Measurements from ENCODE around the gene TMEM107.

Gene TMEM107

GRCh38 chr17:8145811-8146210 is 30.4 kb downstream of the TMEM107 start:
- H3K9ac ChIP-seq (ENCODE audit: low read depth, low read length): no peak overlapping the region
- no peak overlapping the region for H3K27ac ChIP-seq (ENCODE audit: low read depth, low read length)
- H3K36me3 ChIP-seq (ENCODE audit: control insufficient read depth, insufficient read depth, low read length): peaks cover 81% of the 10 kb centered on the region

GRCh38 chr17:8144401-8145231 is 31.6 kb downstream of the TMEM107 start:
- Histone ChIP-seq H3K9me3 (ENCODE audit: control insufficient read depth, insufficient read depth, low read length) (no peaks in the 10 kb centered on the region), H3K27me3 (ENCODE audit: control insufficient read depth, insufficient read depth, low read length) (no peaks in the 10 kb centered on the region), H3K27ac (ENCODE audit: low read depth, low read length) (no peak overlapping the region), H3K9ac (ENCODE audit: low read depth, low read length) (no peak overlapping the region), H3K4me1 (ENCODE audit: control insufficient read depth, insufficient read depth, low read length) (no peaks in the 10 kb centered on the region), H3K36me3 (ENCODE audit: control insufficient read depth, insufficient read depth, low read length) (peaks cover 77% of the 10 kb centered on the region), H3K4me3 (ENCODE audit: low read depth, low read length) (no peak overlapping the region)

More at GRCh38 chr17:8145811-8146210, 30.4 kb downstream of the TMEM107 start:
- no peaks in the 10 kb centered on the region for H3K9me3 ChIP-seq (ENCODE audit: control insufficient read depth, insufficient read depth, low read length)
- H3K4me3 ChIP-seq (ENCODE audit: low read depth, low read length): no peak overlapping the region
- no peaks in the 10 kb centered on the region for H3K27me3 ChIP-seq (ENCODE audit: control insufficient read depth, insufficient read depth, low read length)
- H3K4me1 ChIP-seq (ENCODE audit: control insufficient read depth, insufficient read depth, low read length): no peaks in the 10 kb centered on the region; the same call in 1 of the 2 replicates

GRCh38 chr17:8143581-8144400 is 32.4 kb downstream of the TMEM107 start:
- Histone ChIP-seq H3K27ac (ENCODE audit: low read depth, low read length) (no peak overlapping the region), H3K4me3 (ENCODE audit: low read depth, low read length) (no peak overlapping the region), H3K9me3 (ENCODE audit: control insufficient read depth, insufficient read depth, low read length) (no peaks in the 10 kb centered on the region), H3K4me1 (ENCODE audit: control insufficient read depth, insufficient read depth, low read length) (no peaks in the 10 kb centered on the region), H3K27me3 (ENCODE audit: control insufficient read depth, insufficient read depth, low read length) (no peaks in the 10 kb centered on the region), H3K9ac (ENCODE audit: low read depth, low read length) (no peak overlapping the region), H3K36me3 (ENCODE audit: control insufficient read depth, insufficient read depth, low read length) (peaks cover 71% of the 10 kb centered on the region)

GRCh38 chr17:8142887-8143580 is 33.1 kb downstream of the TMEM107 start:
- Histone ChIP-seq H3K4me1 (ENCODE audit: control insufficient read depth, insufficient read depth, low read length) (no peaks in the 10 kb centered on the region), H3K36me3 (ENCODE audit: control insufficient read depth, insufficient read depth, low read length) (peaks cover 63% of the 10 kb centered on the region), H3K27me3 (ENCODE audit: control insufficient read depth, insufficient read depth, low read length) (no peaks in the 10 kb centered on the region), H3K9ac (ENCODE audit: low read depth, low read length) (no peak overlapping the region), H3K4me3 (ENCODE audit: low read depth, low read length) (no peak overlapping the region), H3K27ac (ENCODE audit: low read depth, low read length) (no peak overlapping the region), H3K9me3 (ENCODE audit: control insufficient read depth, insufficient read depth, low read length) (no peaks in the 10 kb centered on the region)

- no peaks in the 10 kb centered on the region for H3K4me1 ChIP-seq (ENCODE audit: control insufficient read depth, insufficient read depth, low read length)
- no peak overlapping the region for H3K4me3 ChIP-seq (ENCODE audit: low read depth, low read length)
- peaks cover 5% of the 10 kb centered on the region for H3K27me3 ChIP-seq (ENCODE audit: control insufficient read depth, insufficient read depth, low read length)
- peaks cover 56% of the 10 kb centered on the region for H3K36me3 ChIP-seq (ENCODE audit: control insufficient read depth, insufficient read depth, low read length)
- no peak overlapping the region for H3K27ac ChIP-seq (ENCODE audit: low read depth, low read length)
- H3K9me3 ChIP-seq (ENCODE audit: control insufficient read depth, insufficient read depth, low read length): no peaks in the 10 kb centered on the region
- H3K9ac ChIP-seq (ENCODE audit: low read depth, low read length): no peak overlapping the region
Observed at GRCh38 chr17:8142158-8142886, 33.9 kb downstream of the TMEM107 start.

- Histone ChIP-seq H3K9ac (ENCODE audit: low read depth, low read length) (no peak overlapping the region), H3K4me3 (ENCODE audit: low read depth, low read length) (no peak overlapping the region), H3K9me3 (ENCODE audit: control insufficient read depth, insufficient read depth, low read length) (no peaks in the 10 kb centered on the region), H3K36me3 (ENCODE audit: control insufficient read depth, insufficient read depth, low read length) (peaks cover 51% of the 10 kb centered on the region), H3K4me1 (ENCODE audit: control insufficient read depth, insufficient read depth, low read length) (no peaks in the 10 kb centered on the region), H3K27ac (ENCODE audit: low read depth, low read length) (no peak overlapping the region), H3K27me3 (ENCODE audit: control insufficient read depth, insufficient read depth, low read length) (peaks cover 8% of the 10 kb centered on the region)
Observed at GRCh38 chr17:8141741-8142140, 34.4 kb downstream of the TMEM107 start.

- H3K27me3 ChIP-seq (ENCODE audit: control insufficient read depth, insufficient read depth, low read length): peaks cover 8% of the 10 kb centered on the region
- H3K36me3 ChIP-seq (ENCODE audit: control insufficient read depth, insufficient read depth, low read length): peaks cover 44% of the 10 kb centered on the region
- no peaks in the 10 kb centered on the region for H3K9me3 ChIP-seq (ENCODE audit: control insufficient read depth, insufficient read depth, low read length)
- H3K4me1 ChIP-seq (ENCODE audit: control insufficient read depth, insufficient read depth, low read length): no peaks in the 10 kb centered on the region
- H3K4me3 ChIP-seq (ENCODE audit: low read depth, low read length): no peak overlapping the region
- H3K9ac ChIP-seq (ENCODE audit: low read depth, low read length): no peak overlapping the region
- H3K27ac ChIP-seq (ENCODE audit: low read depth, low read length): no peak overlapping the region
Observed at GRCh38 chr17:8141045-8141444, 35.1 kb downstream of the TMEM107 start.

GRCh38 chr17:8140065-8141029 is 35.8 kb downstream of the TMEM107 start:
- no peak overlapping the region for H3K4me3 ChIP-seq (ENCODE audit: low read depth, low read length)
- no peak overlapping the region for H3K9ac ChIP-seq (ENCODE audit: low read depth, low read length)
- peaks cover 37% of the 10 kb centered on the region for H3K36me3 ChIP-seq (ENCODE audit: control insufficient read depth, insufficient read depth, low read length)
- H3K4me1 ChIP-seq (ENCODE audit: control insufficient read depth, insufficient read depth, low read length): no peaks in the 10 kb centered on the region
- no peak overlapping the region for H3K27ac ChIP-seq (ENCODE audit: low read depth, low read length)
- H3K9me3 ChIP-seq (ENCODE audit: control insufficient read depth, insufficient read depth, low read length): no peaks in the 10 kb centered on the region
- H3K27me3 ChIP-seq (ENCODE audit: control insufficient read depth, insufficient read depth, low read length): peaks cover 8% of the 10 kb centered on the region

- Histone ChIP-seq H3K36me3 (ENCODE audit: control insufficient read depth, insufficient read depth, low read length) (peaks cover 25% of the 10 kb centered on the region), H3K27ac (ENCODE audit: low read depth, low read length) (peak overlapping the region; percentile 76), H3K9ac (ENCODE audit: low read depth, low read length) (peak overlapping the region; percentile 33), H3K4me1 (ENCODE audit: control insufficient read depth, insufficient read depth, low read length) (no peaks in the 10 kb centered on the region), H3K27me3 (ENCODE audit: control insufficient read depth, insufficient read depth, low read length) (peaks cover 8% of the 10 kb centered on the region), H3K4me3 (ENCODE audit: low read depth, low read length) (peak overlapping the region; percentile 75), H3K9me3 (ENCODE audit: control insufficient read depth, insufficient read depth, low read length) (no peaks in the 10 kb centered on the region)
Observed at GRCh38 chr17:8138672-8139371, 37.4 kb downstream of the TMEM107 start.

Measured in HUES48 (cell line).